HG02798 (cell line): Measurements from ENCODE around the gene ADD1.

Source experiments
- ATAC-seq: cut with Tn5 transposase; IDR thresholded peaks from one replicate; pipeline ENCODE4 v1.9.1; 2021; ENCODE audit warnings: mild to moderate bottlenecking; ENCODE audit not compliant: unreplicated experiment, poor library complexity

Gene ADD1

GRCh38 chr4:2843263-2843940 lies at the start of gene ADD1:
ADD1 (plus strand) TSS chr4:2843844; CDS start chr4:2875916, 32,072 bp downstream.
- peak; percentile 91 for ATAC-seq

DNA sequence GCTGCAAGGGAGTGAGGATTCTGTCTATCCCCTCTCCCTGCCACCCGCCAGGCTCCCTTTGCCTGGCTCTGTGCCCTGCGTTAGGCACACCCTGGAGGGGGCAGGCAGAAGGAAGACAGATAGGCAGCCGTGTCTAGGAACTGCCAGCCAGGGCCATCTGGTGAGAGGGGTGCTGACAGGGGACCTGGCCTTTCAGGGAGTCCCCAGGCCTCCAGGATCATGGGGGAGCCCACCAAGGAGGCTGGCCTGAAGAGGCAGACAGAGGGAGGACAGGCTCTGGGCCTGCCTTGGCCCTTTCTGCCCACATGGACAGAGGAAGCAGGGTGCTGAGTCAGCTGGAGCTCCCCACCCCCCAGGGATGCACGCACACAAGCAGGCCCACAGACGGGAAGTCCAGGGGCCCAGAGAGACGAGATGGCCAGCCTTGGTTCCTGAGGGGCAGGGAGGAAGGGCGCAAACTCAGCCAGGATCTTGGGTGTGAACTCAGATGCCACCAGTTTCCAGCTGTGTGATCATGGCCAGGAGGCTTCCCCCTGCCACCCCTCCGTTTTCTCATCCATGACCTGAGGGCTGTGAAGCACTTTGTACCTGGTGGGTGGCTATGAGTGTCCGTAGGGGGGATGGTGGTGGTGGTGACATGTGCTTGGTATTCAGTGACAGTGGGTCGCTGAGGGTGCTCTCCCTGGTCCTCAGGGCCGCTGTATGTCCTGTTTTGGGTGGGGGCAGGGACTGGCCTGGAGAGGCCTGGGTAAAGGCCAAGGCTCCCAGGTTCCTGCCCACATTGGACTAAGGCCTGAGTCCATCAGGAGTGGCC lies 49.0 kb upstream of the ADD1 start:
- no peak for ATAC-seq

- no peak for ATAC-seq
Observed at GRCh38 chr4:2795300-2795892, 48.2 kb upstream of the ADD1 start.

DNA sequence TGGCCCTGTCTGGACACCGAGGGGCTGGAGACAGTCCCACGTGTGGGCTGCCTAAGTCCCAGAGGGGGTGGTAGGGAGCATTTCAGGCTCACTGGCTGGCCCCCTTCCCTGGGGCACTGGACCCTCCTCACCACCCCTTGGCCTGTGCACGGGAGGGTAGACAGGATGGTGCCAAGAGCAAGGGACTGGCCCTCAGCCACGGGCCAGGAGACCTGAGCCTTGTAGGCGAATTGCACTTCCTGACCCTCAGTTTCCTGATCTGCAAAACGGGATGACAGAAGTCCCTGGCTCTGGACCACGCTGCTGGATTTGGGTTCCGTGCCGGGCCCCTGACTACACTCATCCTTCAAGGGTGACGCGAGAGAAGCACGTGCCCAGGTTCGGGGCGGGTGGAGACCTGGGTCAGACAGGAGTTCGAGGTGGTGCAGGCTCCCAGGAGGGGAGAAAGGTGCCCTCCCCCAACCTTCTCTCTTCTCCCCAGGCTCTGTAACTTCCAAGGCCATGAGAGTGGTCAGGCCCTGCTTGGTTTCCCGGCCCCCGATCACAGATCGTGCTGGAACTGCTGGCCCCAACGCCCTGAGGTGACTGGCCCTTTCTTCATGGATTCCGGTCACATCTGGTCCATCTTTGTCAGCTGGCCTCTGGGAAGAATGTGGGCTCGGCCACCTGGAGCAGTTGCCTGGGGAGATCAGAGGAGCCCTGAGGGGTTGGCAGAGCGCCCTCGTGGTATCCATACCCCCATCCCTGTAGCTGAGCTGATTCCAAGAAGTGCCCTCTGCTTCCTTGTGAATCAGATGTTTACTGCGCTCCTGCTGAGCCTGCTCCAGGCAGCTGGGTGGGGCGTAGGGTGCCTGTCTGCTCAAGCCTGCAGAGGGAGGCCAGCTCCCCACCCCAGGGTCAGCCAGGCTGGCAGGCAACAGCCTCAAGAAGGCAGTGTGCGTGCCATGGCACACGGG lies 47.5 kb upstream of the ADD1 start:
- ATAC-seq, result no peak

GRCh38 chr4:2796849-2797544 lies 46.6 kb upstream of the ADD1 start:
- ATAC-seq, result no peak

- ATAC-seq, result no peak
Observed at GRCh38 chr4:2797545-2798305, 45.9 kb upstream of the ADD1 start.

DNA sequence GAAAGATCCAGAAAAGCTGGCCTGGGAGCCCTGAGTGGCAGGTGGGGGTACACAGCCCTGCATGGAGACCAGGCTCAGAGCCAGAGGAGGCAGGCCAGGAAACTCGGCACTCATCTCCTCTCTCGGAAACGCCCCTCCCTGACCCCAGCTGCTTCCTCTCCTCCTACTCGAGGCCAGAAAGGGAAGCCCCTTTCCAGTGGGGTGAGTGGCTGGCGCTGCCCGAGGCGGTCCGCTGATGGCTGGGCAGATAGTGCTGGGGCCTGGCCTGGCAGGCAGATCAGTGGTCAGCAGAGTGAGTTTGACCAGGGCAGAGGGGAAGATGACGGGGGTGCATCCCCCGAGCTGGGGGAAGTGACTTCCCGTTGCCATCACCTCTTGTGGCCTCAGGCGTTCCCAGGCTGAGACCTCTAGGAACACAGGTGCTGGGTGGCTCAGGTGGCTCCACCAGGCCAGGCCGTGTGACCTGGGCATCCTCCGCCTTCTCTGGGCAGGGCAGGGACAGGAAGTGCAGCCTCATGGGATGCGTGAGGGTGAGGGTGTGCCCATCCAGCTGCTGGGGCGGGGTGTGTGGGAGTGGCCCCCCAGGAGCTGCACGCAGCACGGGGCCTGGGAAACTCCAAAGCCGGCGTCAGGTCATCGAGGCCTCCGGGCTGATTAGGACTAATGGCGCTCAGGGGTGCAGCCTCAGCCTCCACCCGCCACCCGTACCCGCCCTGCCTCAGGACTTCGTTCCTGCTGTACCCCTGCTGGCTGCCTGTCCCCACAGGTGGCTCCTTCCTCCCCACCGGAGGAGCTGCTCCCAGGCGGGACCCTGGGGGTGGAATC lies 45.0 kb upstream of the ADD1 start:
- peak; percentile 34 for ATAC-seq

GRCh38 chr4:2799224-2799911 lies 44.3 kb upstream of the ADD1 start:
- ATAC-seq, result no peak

DNA sequence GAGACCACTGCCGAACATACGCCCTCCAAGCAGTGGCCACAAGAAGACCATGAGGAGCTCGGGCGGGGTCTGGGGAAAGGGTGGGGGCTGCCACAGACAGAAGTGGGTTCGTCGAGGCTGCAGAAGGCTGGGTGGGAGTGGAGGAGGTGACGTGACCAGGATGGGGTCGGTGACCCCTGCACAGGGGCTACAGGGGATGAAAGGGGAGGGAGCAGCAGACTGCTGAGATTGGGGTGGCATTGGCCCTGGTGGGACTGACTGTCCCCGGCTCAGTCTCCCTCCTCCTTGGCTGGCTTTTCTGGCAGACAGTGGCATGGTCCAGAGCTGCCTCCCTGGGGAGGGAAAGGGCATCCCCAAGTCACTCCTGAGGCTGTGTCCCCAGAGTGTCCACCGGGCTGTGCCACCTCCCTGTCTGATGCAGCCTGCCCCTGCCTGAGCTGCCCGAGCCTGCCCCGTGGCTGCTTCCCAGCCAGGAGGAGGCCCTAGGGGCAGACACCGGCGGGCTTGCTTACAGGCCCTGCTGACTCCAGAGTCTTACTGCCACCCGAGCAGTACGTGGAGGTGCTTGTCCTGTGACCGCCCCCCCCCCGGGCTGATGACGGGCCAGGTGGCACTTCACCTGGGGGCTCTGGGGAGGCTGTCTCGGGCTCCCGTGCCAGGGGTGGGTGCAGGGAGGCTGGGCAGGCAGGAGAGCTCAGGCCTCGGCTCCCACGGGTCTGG lies 43.5 kb upstream of the ADD1 start:
- no peak for ATAC-seq

DNA sequence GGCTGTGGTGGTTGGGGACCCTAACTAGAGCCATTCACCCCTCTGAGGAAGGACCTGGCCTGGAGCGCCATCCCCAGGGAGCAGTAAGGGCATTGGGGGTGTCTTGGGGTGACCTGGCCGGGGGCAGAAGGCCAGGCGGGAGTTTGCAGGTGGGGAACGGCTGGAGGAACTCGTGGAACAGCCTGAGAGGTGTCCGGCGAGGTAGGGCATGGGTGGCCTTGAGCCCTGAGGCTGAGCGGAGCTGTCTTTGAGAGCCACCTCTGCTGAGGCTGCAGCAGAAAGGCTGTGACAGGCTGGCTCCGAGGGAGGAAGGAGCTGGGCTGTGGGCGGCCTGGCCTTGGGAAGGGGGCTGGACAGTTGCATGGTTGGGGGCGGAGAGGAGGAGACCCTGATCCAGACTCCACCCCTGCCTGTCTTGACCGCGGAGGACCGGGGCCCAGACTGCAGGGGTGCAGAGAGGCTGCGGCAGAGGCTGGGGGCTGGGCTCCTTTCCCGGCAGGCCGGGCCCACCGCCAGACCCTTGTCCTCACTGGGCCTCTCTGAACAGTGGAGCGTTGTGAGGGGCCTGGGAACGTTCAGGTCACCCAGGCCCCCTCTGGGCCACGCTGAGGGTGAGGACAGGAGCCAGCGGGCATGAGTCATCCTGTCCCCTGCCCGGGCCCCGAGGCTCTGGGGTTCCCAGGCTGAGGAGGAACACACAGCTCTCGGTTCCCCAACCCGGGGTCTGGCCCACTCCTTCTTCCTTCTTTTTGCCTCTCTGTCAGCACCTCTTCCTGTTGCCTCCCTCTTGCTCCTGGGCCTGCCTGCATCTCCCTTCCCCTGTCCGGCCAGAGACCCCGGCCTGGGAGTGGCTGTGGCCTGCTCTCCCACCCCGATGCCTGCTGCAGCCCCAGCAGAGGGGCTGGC lies 42.7 kb upstream of the ADD1 start:
- peak; percentile 30 for ATAC-seq

- no peak for ATAC-seq
Observed at GRCh38 chr4:2802618-2803531, 40.8 kb upstream of the ADD1 start.

GRCh38 chr4:2803624-2804448 lies 39.8 kb upstream of the ADD1 start:
- ATAC-seq, result no peak

- ATAC-seq, result no peak
Observed at GRCh38 chr4:2804449-2804972, 39.1 kb upstream of the ADD1 start.

DNA sequence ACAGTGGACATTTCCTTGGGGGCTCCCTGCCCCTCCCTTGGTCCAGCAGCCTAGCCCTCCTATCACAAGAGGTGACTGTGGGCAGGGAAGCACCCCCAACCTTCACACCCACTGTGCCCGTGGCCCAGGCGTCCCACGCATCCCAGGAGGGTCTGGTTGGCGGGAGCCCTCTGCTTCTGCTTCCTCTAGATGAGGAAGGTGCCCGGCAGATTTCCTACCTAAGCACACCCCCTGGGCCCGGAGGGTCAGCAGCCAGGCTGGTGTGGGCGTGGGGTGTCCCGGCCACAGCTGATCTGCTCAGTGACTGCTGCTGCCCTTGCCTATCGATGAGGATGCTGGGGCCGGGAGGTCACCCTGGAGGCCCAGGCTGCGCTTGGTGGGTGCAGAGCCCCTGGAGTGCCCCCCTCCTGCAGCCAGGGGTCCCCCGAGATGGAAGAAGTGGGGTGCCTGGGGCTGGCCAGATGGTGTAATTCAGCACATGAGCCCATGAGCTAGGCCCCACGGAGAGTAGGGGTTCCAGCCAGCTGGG lies 38.6 kb upstream of the ADD1 start:
- no peak for ATAC-seq
